ENCODE data around the gene FEZF1. TPM values are rescaled to one million over a fixed set of nuclear protein-coding genes. Genes with fewer than 3 reads are reported as not detected.

FEZF1 gene
- total and polyA plus RNA-seq, 2 experiments from 2014 or later: 0.13 TPM; not detected in 1

DNA sequence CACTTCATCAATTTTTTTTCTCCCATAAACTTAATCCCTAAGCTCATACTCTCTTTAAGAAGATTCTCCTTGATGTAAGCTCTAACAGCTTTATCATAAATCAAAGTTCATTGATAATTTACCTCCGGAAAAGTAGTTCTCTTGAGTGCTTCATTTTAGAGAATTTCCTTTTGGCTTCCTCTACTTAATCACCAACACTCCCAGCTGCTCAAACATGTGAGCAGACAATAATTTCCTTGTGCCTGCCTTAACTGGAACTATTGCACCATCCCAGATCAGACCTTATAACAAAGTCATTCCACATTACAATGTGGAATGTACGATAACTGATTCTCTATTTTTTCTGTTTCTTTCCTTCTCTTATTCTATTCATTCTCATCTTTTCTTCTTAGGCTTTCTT, 5.9 kb downstream of the FEZF1 start:
- WGBS (ENCODE audit: low lambda C conversion rate, missing lambda C conversion rate): 77% methylated on average over 2 of the region's 2 CpGs

GRCh38 chr7:122298131-122298530, 6.4 kb downstream of the FEZF1 start:
- Histone ChIP-seq H3K9me3 (ENCODE audit: low read depth) (no peaks in the 10 kb centered on the region), H3K4me3 (no peak overlapping the region), H3K79me2 (no peaks in the 10 kb centered on the region), H3K27ac (no peak overlapping the region), H3K4me2 (no peak overlapping the region), H2AFZ (no peak overlapping the region), H4K20me1 (ENCODE audit: insufficient read depth, poor library complexity, severe bottlenecking) (no peaks in the 10 kb centered on the region), H3K27me3 (peaks cover 87% of the 10 kb centered on the region), H3K36me3 (replicated peaks; ENCODE audit: insufficient read depth, low read depth) (no peaks in the 10 kb centered on the region), H3K9me2 (replicated peaks; ENCODE audit: insufficient read depth) (no peaks in the 10 kb centered on the region), H3K4me1 (ENCODE audit: insufficient read depth) (peaks cover 7% of the 10 kb centered on the region)
- 67% methylated on average over 2 of the region's 2 CpGs for WGBS (ENCODE audit: low lambda C conversion rate, missing lambda C conversion rate)
- no peak for TF ChIP-seq EZH2phosphoT487 (IDR thresholded peaks at IDR 0.05; ENCODE audit: low read depth, severe bottlenecking, unreplicated experiment)
- no peak for TF ChIP-seq EZH2 (IDR thresholded peaks at IDR 0.05; ENCODE audit: borderline replicate concordance)
- TF ChIP-seq CTCF (IDR thresholded peaks at IDR 0.05; ENCODE audit: poor library complexity): no peak
- no peak for DNase-seq (ENCODE audit: low spot score)

More for the DNA sequence above, 5.9 kb downstream of the FEZF1 start:
- H3K9me2 ChIP-seq (replicated peaks; ENCODE audit: insufficient read depth): no peaks in the 10 kb centered on the region
- H3K27ac ChIP-seq: no peak overlapping the region
- H2AFZ ChIP-seq: no peak overlapping the region
- no peaks in the 10 kb centered on the region for H3K36me3 ChIP-seq (replicated peaks; ENCODE audit: insufficient read depth, low read depth)
- TF ChIP-seq EZH2phosphoT487 (IDR thresholded peaks at IDR 0.05; ENCODE audit: low read depth, severe bottlenecking, unreplicated experiment) (no peak), CTCF (IDR thresholded peaks at IDR 0.05; ENCODE audit: poor library complexity) (no peak), EZH2 (IDR thresholded peaks at IDR 0.05; ENCODE audit: borderline replicate concordance) (no peak)
- no peaks in the 10 kb centered on the region for H3K9me3 ChIP-seq (ENCODE audit: low read depth)
- peaks cover 91% of the 10 kb centered on the region for H3K27me3 ChIP-seq
- no peak overlapping the region for H3K4me2 ChIP-seq
- no peaks in the 10 kb centered on the region for H3K79me2 ChIP-seq
- no peaks in the 10 kb centered on the region for H4K20me1 ChIP-seq (ENCODE audit: insufficient read depth, poor library complexity, severe bottlenecking)
- peaks cover 7% of the 10 kb centered on the region for H3K4me1 ChIP-seq (ENCODE audit: insufficient read depth)
- no peak overlapping the region for H3K4me3 ChIP-seq
- DNase-seq (ENCODE audit: low spot score): no peak

DNA sequence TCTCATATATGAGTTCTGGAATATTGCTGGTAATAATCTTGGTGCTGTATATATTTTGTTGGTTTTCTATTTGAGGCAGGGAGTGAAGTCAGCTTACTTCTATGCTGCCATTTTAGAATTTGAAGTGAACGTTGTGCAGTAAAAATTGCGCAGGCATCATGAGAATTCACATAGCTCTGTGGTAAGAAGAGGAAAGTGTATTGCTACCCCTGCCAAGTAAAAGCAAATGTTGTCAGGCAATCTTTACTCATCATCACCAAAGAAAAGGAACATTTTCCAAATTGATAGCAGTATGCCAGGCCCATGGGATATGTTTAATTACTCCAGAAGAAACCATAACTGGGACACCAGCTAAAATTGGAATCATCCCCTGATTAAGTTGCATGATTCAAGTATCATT, 13.4 kb downstream of the FEZF1 start:
- Histone ChIP-seq H3K4me1 (ENCODE audit: insufficient read depth) (no peaks in the 10 kb centered on the region), H3K4me3 (no peak overlapping the region), H4K20me1 (ENCODE audit: insufficient read depth, poor library complexity, severe bottlenecking) (no peaks in the 10 kb centered on the region), H3K79me2 (no peaks in the 10 kb centered on the region), H3K4me2 (no peak overlapping the region), H3K36me3 (replicated peaks; ENCODE audit: insufficient read depth, low read depth) (no peaks in the 10 kb centered on the region), H2AFZ (no peak overlapping the region), H3K9me2 (replicated peaks; ENCODE audit: insufficient read depth) (no peaks in the 10 kb centered on the region), H3K9me3 (ENCODE audit: low read depth) (no peaks in the 10 kb centered on the region), H3K27me3 (peaks cover 22% of the 10 kb centered on the region), H3K27ac (no peak overlapping the region)
- DNase-seq (ENCODE audit: low spot score): no peak
- WGBS (ENCODE audit: low lambda C conversion rate, missing lambda C conversion rate): 95% methylated on average over 2 of the region's 2 CpGs
- no peak for TF ChIP-seq CTCF (IDR thresholded peaks at IDR 0.05; ENCODE audit: poor library complexity)
- no peak for TF ChIP-seq EZH2phosphoT487 (IDR thresholded peaks at IDR 0.05; ENCODE audit: low read depth, severe bottlenecking, unreplicated experiment)
- TF ChIP-seq EZH2 (IDR thresholded peaks at IDR 0.05; ENCODE audit: borderline replicate concordance): no peak

- Histone ChIP-seq H4K20me1 (ENCODE audit: insufficient read depth, poor library complexity, severe bottlenecking) (no peaks in the 10 kb centered on the region), H3K79me2 (no peaks in the 10 kb centered on the region), H3K9me3 (ENCODE audit: low read depth) (no peaks in the 10 kb centered on the region), H2AFZ (no peak overlapping the region), H3K27ac (no peak overlapping the region), H3K9me2 (replicated peaks; ENCODE audit: insufficient read depth) (no peaks in the 10 kb centered on the region), H3K4me1 (ENCODE audit: insufficient read depth) (no peaks in the 10 kb centered on the region), H3K4me3 (no peak overlapping the region), H3K27me3 (peaks cover 14% of the 10 kb centered on the region), H3K4me2 (no peak overlapping the region), H3K36me3 (replicated peaks; ENCODE audit: insufficient read depth, low read depth) (no peaks in the 10 kb centered on the region)
- DNase-seq (ENCODE audit: low spot score): no peak
- TF ChIP-seq EZH2phosphoT487 (IDR thresholded peaks at IDR 0.05; ENCODE audit: low read depth, severe bottlenecking, unreplicated experiment) (no peak), EZH2 (IDR thresholded peaks at IDR 0.05; ENCODE audit: borderline replicate concordance) (no peak), CTCF (IDR thresholded peaks at IDR 0.05; ENCODE audit: poor library complexity) (no peak)
- 83% methylated on average over 1 of the region's 1 CpG for WGBS (ENCODE audit: low lambda C conversion rate, missing lambda C conversion rate)
Measured at GRCh38 chr7:122290476-122290875, 14.1 kb downstream of the FEZF1 start.

Measured in hepatocyte (in vitro differentiated cells).